CD4-positive, alpha-beta T cell (primary cell): Measurements from ENCODE around the gene FXR1. TPM values are rescaled to one million over a fixed set of nuclear protein-coding genes. Genes with fewer than 3 reads are reported as not detected.

Experiments
- ATAC-seq: fragments of 200-7000 bp; cut with Tn5 transposase; one replicate; pipeline ENCODE4 v1.10.0; 2022; ENCODE audit warnings: mild to moderate bottlenecking; ENCODE audit not compliant: poor library complexity
- CTCF ChIA-PET: fragments of 350-600 bp; sonication (Branson Sonifier 250); formaldehyde crosslinking; loops from one replicate; lab custom pipeline; 2021; ENCODE audit warnings: antibody characterized with exemption, inconsistent platforms; lab: Charles Lee
- POLR2A ChIA-PET: fragments of 350-600 bp; sonication (Branson Sonifier 250); formaldehyde crosslinking; loops from one replicate; lab custom pipeline; 2021; ENCODE audit warnings: antibody characterized with exemption, inconsistent platforms; lab: Charles Lee
- DNase-seq, 14 experiments: peaks; one replicate each; pipeline ENCODE4 v3.0.0-alpha.2; 2013 to 2020; ENCODE audit warnings: mixed read lengths in 2 of 14
- H3K27ac ChIP-seq, 2 donors: one replicate each; pipeline versions ENCODE4 v1.5.1 to v1.7.0; 2013; ENCODE audit warnings: low read length in 2 of 2, low read depth in 1 of 2, mild to moderate bottlenecking in 1 of 2
- H3K27me3 ChIP-seq, 2 experiments: 1 replicate in 1 of 2; 2 replicates in 1 of 2; pipeline versions ENCODE4 v1.6.1 to v1.7.0; 2013; ENCODE audit warnings: low read length in 2 of 2, control low read depth in 1 of 2, mild to moderate bottlenecking in 1 of 2, moderate library complexity in 1 of 2; ENCODE audit not compliant: insufficient read depth in 2 of 2, control insufficient read depth in 1 of 2
- H3K36me3 ChIP-seq: one replicate; pipeline ENCODE4 v1.6.1; 2013; ENCODE audit warnings: low read length, control low read depth; ENCODE audit not compliant: insufficient read depth
- H3K4me1 ChIP-seq: one replicate; pipeline ENCODE4 v1.6.1; 2013; ENCODE audit warnings: low read length, control low read depth; ENCODE audit not compliant: insufficient read depth
- H3K4me3 ChIP-seq: one replicate; pipeline ENCODE4 v1.5.1; 2013; ENCODE audit warnings: mild to moderate bottlenecking, low read length, moderate library complexity
- H3K9me3 ChIP-seq, 2 experiments: 1 replicate in 1 of 2; 2 replicates in 1 of 2; pipeline versions ENCODE4 v1.6.1 to v1.7.0; 2013; ENCODE audit warnings: low read length in 2 of 2, mild to moderate bottlenecking in 2 of 2, control low read depth in 1 of 2, moderate library complexity in 1 of 2; ENCODE audit not compliant: control insufficient read depth in 1 of 2, insufficient read depth in 1 of 2
- H3K27ac Mint-ChIP-seq: one replicate; pipeline ENCODE4 v1.8.0; 2020; ENCODE audit warnings: mixed read lengths
- H3K27me3 Mint-ChIP-seq: one replicate; pipeline ENCODE4 v1.8.0; 2021; ENCODE audit warnings: mixed read lengths
- H3K36me3 Mint-ChIP-seq: one replicate; pipeline ENCODE4 v1.8.0; 2021; ENCODE audit warnings: low read depth, mixed read lengths
- H3K4me1 Mint-ChIP-seq: one replicate; pipeline ENCODE4 v1.8.0; 2021; ENCODE audit warnings: low read depth, mixed read lengths
- H3K4me3 Mint-ChIP-seq: one replicate; pipeline ENCODE4 v1.8.0; 2020; ENCODE audit warnings: mild to moderate bottlenecking, mixed read lengths
- H3K9me3 Mint-ChIP-seq: one replicate; pipeline ENCODE4 v1.8.0; 2020; ENCODE audit warnings: mixed read lengths
- intact Hi-C, 2 experiments: fragments of 100-400 bp; cut with DNase I in 1 of 2; cut with micrococcal nuclease in 1 of 2; formaldehyde crosslinking; loops; one replicate each; pipeline versions ENCODE4 v1.15.1 to v1.9.0; 2023 to 2025; cut with DNase I, micrococcal nuclease
- total RNA-seq, 174 experiments: library from RNA in 2 of 174; stranded (reverse) in 2 of 174; gene quantifications; one replicate each; pipeline ENCODE4 v1.2.3 and lab custom pipeline; 2021 to 2026
- TF ChIP-seq, protein P1 (sequence below): fragments of 200-600 bp; IDR thresholded peaks from one replicate; pipeline ENCODE4 v1.8.0; 2022; ENCODE audit warnings: antibody characterized with exemption, mild to moderate bottlenecking

Gene FXR1
- total RNA-seq, 2 experiments from 2014 or later: 172 to 174 TPM

GRCh38 chr3:180888992-180889560 is 23.4 kb upstream of the FXR1 start:
- Histone ChIP-seq H3K27ac (no peak overlapping the region), H3K9me3 (peaks cover 11 to 24% of the 10 kb centered on the region in 2 experiments), H3K36me3 (no peaks in the 10 kb centered on the region), H3K4me3 (no peak overlapping the region), H3K4me1 (no peaks in the 10 kb centered on the region), H3K27me3 (no peaks in the 10 kb centered on the region)
- Mint-ChIP-seq H3K9me3 (peaks cover 10% of the 10 kb centered on the region), H3K27ac (no peak overlapping the region), H3K27me3 (peaks cover 17% of the 10 kb centered on the region), H3K4me3 (no peak overlapping the region), H3K4me1 (no peaks in the 10 kb centered on the region), H3K36me3 (no peaks in the 10 kb centered on the region)
- ChIA-PET POLR2A (no interaction called here), CTCF (no interaction called here)
- TF ChIP-seq, protein P1, sequence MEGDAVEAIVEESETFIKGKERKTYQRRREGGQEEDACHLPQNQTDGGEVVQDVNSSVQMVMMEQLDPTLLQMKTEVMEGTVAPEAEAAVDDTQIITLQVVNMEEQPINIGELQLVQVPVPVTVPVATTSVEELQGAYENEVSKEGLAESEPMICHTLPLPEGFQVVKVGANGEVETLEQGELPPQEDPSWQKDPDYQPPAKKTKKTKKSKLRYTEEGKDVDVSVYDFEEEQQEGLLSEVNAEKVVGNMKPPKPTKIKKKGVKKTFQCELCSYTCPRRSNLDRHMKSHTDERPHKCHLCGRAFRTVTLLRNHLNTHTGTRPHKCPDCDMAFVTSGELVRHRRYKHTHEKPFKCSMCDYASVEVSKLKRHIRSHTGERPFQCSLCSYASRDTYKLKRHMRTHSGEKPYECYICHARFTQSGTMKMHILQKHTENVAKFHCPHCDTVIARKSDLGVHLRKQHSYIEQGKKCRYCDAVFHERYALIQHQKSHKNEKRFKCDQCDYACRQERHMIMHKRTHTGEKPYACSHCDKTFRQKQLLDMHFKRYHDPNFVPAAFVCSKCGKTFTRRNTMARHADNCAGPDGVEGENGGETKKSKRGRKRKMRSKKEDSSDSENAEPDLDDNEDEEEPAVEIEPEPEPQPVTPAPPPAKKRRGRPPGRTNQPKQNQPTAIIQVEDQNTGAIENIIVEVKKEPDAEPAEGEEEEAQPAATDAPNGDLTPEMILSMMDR: no peak
- DNase-seq: no peak
- intact Hi-C loops: no loop called here
- ATAC-seq: no peak

DNA sequence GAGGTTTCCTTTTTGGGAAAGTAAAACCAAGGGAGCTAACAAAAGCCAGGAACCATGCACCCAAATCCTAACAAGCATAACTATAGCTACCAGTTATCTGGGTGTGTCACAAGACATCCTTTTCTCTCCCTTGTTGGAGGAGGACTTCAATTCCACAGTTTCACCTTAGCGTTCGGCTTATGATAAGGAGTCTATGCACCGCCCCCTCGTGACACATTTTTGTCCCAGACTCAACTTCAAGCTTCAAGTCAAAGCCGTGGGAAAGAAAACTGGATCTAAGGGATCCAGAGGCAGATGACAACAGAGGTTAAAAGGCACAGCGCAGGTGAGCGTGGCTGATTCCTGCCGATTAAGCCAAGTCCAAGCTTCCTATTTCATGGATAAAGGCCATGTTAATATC is 13.9 kb upstream of the FXR1 start:
- Histone ChIP-seq H3K9me3 (peaks cover 13 to 14% of the 10 kb centered on the region in 2 experiments), H3K27ac (no peak overlapping the region), H3K36me3 (no peaks in the 10 kb centered on the region), H3K27me3 (peaks cover 0 to 3% of the 10 kb centered on the region in 2 experiments), H3K4me3 (no peak overlapping the region), H3K4me1 (no peaks in the 10 kb centered on the region)
- Mint-ChIP-seq H3K4me1 (no peaks in the 10 kb centered on the region), H3K27ac (no peak overlapping the region), H3K27me3 (peaks cover 5% of the 10 kb centered on the region), H3K4me3 (no peak overlapping the region), H3K36me3 (no peaks in the 10 kb centered on the region), H3K9me3 (peaks cover 12% of the 10 kb centered on the region)
- CTCF ChIA-PET: no interaction called here
- ATAC-seq: no peak
- TF ChIP-seq, protein P1: no peak
- intact Hi-C loops: no loop called here
- no peak for DNase-seq
- POLR2A ChIA-PET: no interaction called here

DNA sequence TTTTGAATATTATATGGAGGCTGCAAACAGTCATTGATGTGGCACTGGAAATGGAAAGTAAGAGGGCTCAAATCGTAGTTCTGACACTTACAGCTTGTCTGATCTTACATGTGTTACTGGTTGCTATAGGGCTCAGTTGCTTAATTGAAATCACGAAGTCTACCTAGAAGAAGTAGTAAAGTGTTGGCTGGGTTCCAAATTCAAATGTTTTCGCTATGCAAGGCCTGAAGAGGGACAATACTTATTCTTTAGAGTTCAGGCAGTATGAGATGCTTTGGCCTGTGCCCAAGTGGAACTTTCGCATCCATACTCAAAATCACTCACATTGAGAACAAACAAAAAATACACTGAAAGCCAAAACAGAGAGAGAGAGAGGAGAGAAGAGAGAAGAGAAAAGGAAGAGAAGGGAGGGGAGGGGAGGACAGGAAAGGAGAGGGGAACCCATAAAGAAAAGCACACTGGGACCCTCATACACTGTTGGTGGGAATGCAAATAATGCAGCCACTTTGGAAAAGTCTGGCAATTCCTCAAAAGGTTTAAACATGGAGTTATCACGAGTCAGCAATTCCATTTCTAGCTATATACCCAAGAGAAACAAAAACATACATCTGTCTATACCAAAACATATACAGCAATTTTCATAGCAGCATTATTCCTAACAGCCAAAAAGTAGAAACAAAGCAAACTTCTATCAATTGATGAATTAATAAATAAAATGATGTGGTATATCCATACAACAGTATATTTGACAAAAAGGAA is 2.9 kb upstream of the FXR1 start:
- no peak overlapping the region for H3K4me3 ChIP-seq
- H3K27ac Mint-ChIP-seq: peak overlapping the region; percentile 94
- no peak overlapping the region for H3K27ac ChIP-seq
- H3K4me3 Mint-ChIP-seq: peak overlapping the region; percentile 81
- peaks cover 37% of the 10 kb centered on the region for H3K4me1 Mint-ChIP-seq
- ChIA-PET CTCF (no interaction called here), POLR2A (no interaction called here)
- peaks cover 2% of the 10 kb centered on the region for H3K9me3 Mint-ChIP-seq
- no peaks in the 10 kb centered on the region for H3K36me3 ChIP-seq
- no peak for DNase-seq
- intact Hi-C loops: loop anchor here (5.0 to 10.0 kb wide), 3 partner anchors 78 to 1885 kb away; partner anchors contain the start of genes ATP11B (in 1 of the 2), DNAJC19 (in 1 of the 2) and ZNF639 (in 1 of the 2)
- no peaks in the 10 kb centered on the region for H3K27me3 ChIP-seq
- TF ChIP-seq, protein P1: no peak
- no peaks in the 10 kb centered on the region for H3K27me3 Mint-ChIP-seq
- peaks cover 21% of the 10 kb centered on the region for H3K4me1 ChIP-seq
- ATAC-seq: no peak
- H3K9me3 ChIP-seq: peaks cover 0 to 7% of the 10 kb centered on the region in 2 experiments
- peaks cover 27% of the 10 kb centered on the region for H3K36me3 Mint-ChIP-seq
